Panc1 (cell line): ENCODE data around the gene SIK3. TPM values are rescaled to one million over a fixed set of nuclear protein-coding genes. Genes with fewer than 3 reads are reported as not detected.

Experiments
- ATAC-seq: fragments of 200-7000 bp; cut with Tn5 transposase; 2 replicates; pipeline ENCODE4 v1.9.1; 2020; ENCODE audit warnings: mild to moderate bottlenecking, moderate library complexity
- BruUV-seq: library from RNA; stranded (reverse); fragments of 400-500 nt; replicated peaks from 2 replicates; lab custom pipeline; 2021; lab: Mats Ljungman, UMichigan
- CTCF ChIA-PET: fragments of 300-600 bp; sonication (Branson Sonifier 250); formaldehyde crosslinking; loops from one replicate; lab custom pipeline; 2022; ENCODE audit warnings: antibody characterized with exemption; lab: Charles Lee
- POLR2A ChIA-PET: fragments of 300-600 bp; sonication (Branson Sonifier 250); formaldehyde crosslinking; loops from one replicate; lab custom pipeline; 2022; ENCODE audit warnings: antibody characterized with exemption; lab: Charles Lee
- DNase-seq: peaks from one replicate; pipeline ENCODE4 v3.0.0-alpha.2; 2010; ENCODE audit warnings: low read depth, low spot score
- H3K27ac ChIP-seq: 2 replicates; pipeline ENCODE4 v1.5.1; 2011; ENCODE audit warnings: mild to moderate bottlenecking, low read length, inconsistent platforms
- H3K27me3 ChIP-seq: fragments of 200-500 bp; sonication (Bioruptor generic); 2 replicates; pipeline ENCODE4 v1.6.0; 2014; ENCODE audit warnings: low read length, inconsistent platforms; ENCODE audit not compliant: control insufficient read depth, insufficient read depth
- H3K36me3 ChIP-seq: fragments of 200-500 bp; sonication (Bioruptor generic); 2 replicates; pipeline ENCODE4 v1.5.1; 2014; ENCODE audit warnings: inconsistent platforms, mild to moderate bottlenecking, low read length, moderate library complexity; ENCODE audit not compliant: control insufficient read depth, insufficient read depth
- H3K4me1 ChIP-seq: 2 replicates; pipeline ENCODE4 v1.5.1; 2011; ENCODE audit warnings: inconsistent platforms, mild to moderate bottlenecking, low read length, moderate library complexity; ENCODE audit not compliant: control insufficient read depth, insufficient read depth
- H3K4me3 ChIP-seq, 2 experiments: 2 replicates each; pipeline ENCODE4 v1.5.1; 2011 to 2012; ENCODE audit warnings: low read depth in 2 of 2, low read length in 2 of 2, mild to moderate bottlenecking in 2 of 2, inconsistent platforms in 1 of 2, moderate library complexity in 1 of 2
- H3K9me3 ChIP-seq: fragments of 200-500 bp; sonication (Bioruptor generic); 2 replicates; pipeline ENCODE4 v1.5.1; 2014; ENCODE audit warnings: low read depth, mild to moderate bottlenecking, inconsistent platforms, low read length, moderate library complexity; ENCODE audit not compliant: control insufficient read depth, insufficient read depth
- CTCF ChIP-seq: fragments of 450-650 bp; IDR thresholded peaks from 2 replicates; pipeline ENCODE4 v1.5.1; 2017; ENCODE audit warnings: mild to moderate bottlenecking
- POLR2AphosphoS5 ChIP-seq: IDR thresholded peaks from 2 replicates; pipeline ENCODE4 v1.6.1; 2012; ENCODE audit warnings: mild to moderate bottlenecking, low read depth, low read length, moderate library complexity
- REST ChIP-seq, 2 experiments: IDR thresholded peaks; 2 replicates each; pipeline ENCODE4 v1.6.1; 2011 to 2012; ENCODE audit warnings: low read depth in 2 of 2, control low read depth in 1 of 2, low read length in 1 of 2, mild to moderate bottlenecking in 1 of 2, moderate library complexity in 1 of 2; ENCODE audit not compliant: insufficient read depth in 1 of 2
- SIN3A ChIP-seq: IDR thresholded peaks from 2 replicates; pipeline ENCODE4 v1.6.1; 2012; ENCODE audit warnings: low read depth, mild to moderate bottlenecking, low read length, moderate library complexity, borderline replicate concordance; ENCODE audit not compliant: insufficient read depth
- TCF7L2 ChIP-seq: IDR thresholded peaks from 2 replicates; pipeline ENCODE4 v1.6.1; 2011; ENCODE audit warnings: mild to moderate bottlenecking, low read depth, low read length, inconsistent platforms
- in situ Hi-C: cut with HindIII; loops from 2 replicates; pipeline ENCODE4 v1.10.0; 2016; ENCODE audit warnings: low sequenced_read_pairs, low pct_unique_long_range_greater_than_20kb
- intact Hi-C: fragments of 100-400 bp; cut with micrococcal nuclease; formaldehyde crosslinking; loops from one replicate; pipeline ENCODE4 v1.10.0; 2022; ENCODE audit not compliant: unreplicated experiment
- total RNA-seq: library from RNA; stranded (reverse); gene quantifications from one replicate; pipeline ENCODE4 v1.2.1, GENCODE V29; 2021; ENCODE audit not compliant: unreplicated experiment

SIK3 gene
- total RNA-seq, 1 experiment from 2014 or later, result 39.7 TPM

GRCh38 chr11:116955949-116956348 is 142.3 kb downstream of the SIK3 start:
- no TSS peak for BruUV-seq
- Histone ChIP-seq H3K36me3 (peaks cover 7% of the 10 kb centered on the region; the same call in 1 of the 2 replicates), H3K27me3 (no peaks in the 10 kb centered on the region), H3K9me3 (no peaks in the 10 kb centered on the region), H3K27ac (no peak overlapping the region), H3K4me3 (no peak overlapping the region), H3K4me1 (peaks cover 13% of the 10 kb centered on the region)
- TF ChIP-seq SIN3A, result no peak
- no peak for TF ChIP-seq POLR2AphosphoS5
- TF ChIP-seq TCF7L2, result no peak
- ChIA-PET CTCF (interaction anchor here (0.6 kb wide), 1 partner anchor 144 kb away, joined by 12 read pairs; no protein-coding TSS in a partner anchor), POLR2A (no interaction called here)
- intact Hi-C loops, result no loop called here
- ATAC-seq (no peak), DNase-seq (no peak)
- in situ Hi-C loops, result no loop called here

- ChIA-PET CTCF (interaction anchor here (0.6 kb wide), 1 partner anchor 145 kb away, joined by 12 read pairs; no protein-coding TSS in a partner anchor), POLR2A (interaction anchor here (0.5 kb wide), 1 partner anchor 15 kb away, joined by 5 read pairs; no protein-coding TSS in a partner anchor)
- intact Hi-C loops, result no loop called here
- Histone ChIP-seq H3K27ac (no peak overlapping the region), H3K4me3 (no peak overlapping the region), H3K9me3 (no peaks in the 10 kb centered on the region), H3K27me3 (no peaks in the 10 kb centered on the region), H3K4me1 (peaks cover 9% of the 10 kb centered on the region; the same call in 1 of the 2 replicates), H3K36me3 (peaks cover 7% of the 10 kb centered on the region; the same call in 1 of the 2 replicates)
- ATAC-seq (no peak), DNase-seq (no peak)
- TF ChIP-seq REST (IDR thresholded peaks at IDR 0.05; ENCODE audit: insufficient read depth in 1 of 2, low read depth in 2 of 2, low read length in 1 of 2) (no peak), TCF7L2 (no peak)
- in situ Hi-C loops, result no loop called here
- BruUV-seq, result no TSS peak
Observed at GRCh38 chr11:116955548-116955947, 142.7 kb downstream of the SIK3 start.

- no peak for ATAC-seq
- TF ChIP-seq POLR2AphosphoS5 (no peak), TCF7L2 (no peak), CTCF (no peak), REST (IDR thresholded peaks at IDR 0.05; ENCODE audit: insufficient read depth in 1 of 2, low read depth in 2 of 2, low read length in 1 of 2) (no peak), SIN3A (no peak)
Observed at GRCh38 chr11:116953530-116954285, 144.5 kb downstream of the SIK3 start.

More at GRCh38 chr11:116953530-116954285, 144.5 kb downstream of the SIK3 start:
- no peak for DNase-seq
- no peaks in the 10 kb centered on the region for H3K9me3 ChIP-seq
- H3K36me3 ChIP-seq, result peaks cover 7% of the 10 kb centered on the region; the same call in 1 of the 2 replicates
- in situ Hi-C loops, result no loop called here
- no peaks in the 10 kb centered on the region for H3K27me3 ChIP-seq
- intact Hi-C loops, result no loop called here
- H3K4me3 ChIP-seq, result no peak overlapping the region
- no TSS peak for BruUV-seq
- no peak overlapping the region for H3K27ac ChIP-seq
- ChIA-PET CTCF (no interaction called here), POLR2A (interaction anchor here (0.7 kb wide), 2 partner anchors 8 to 1902 kb away, joined by 6 to 8 read pairs; no protein-coding TSS in a partner anchor)
- peaks cover 8% of the 10 kb centered on the region; the same call in 1 of the 2 replicates for H3K4me1 ChIP-seq
